OCI-M2 (cell line): ENCODE results near the gene NDST3.

Experiments used
- DNase-seq: peaks from one replicate; lab custom pipeline; 2025; ENCODE audit not compliant: unreplicated experiment; lab: John Stamatoyannopoulos, UW

Gene NDST3

GRCh38 chr4:118034053-118034785, at the start of gene NDST3:
Gene NDST3 (plus strand): TSS chr4:118034486. CDS start chr4:118053911, 19,425 bp downstream.
- DNase-seq, result no peak

- DNase-seq, result no peak
Observed at GRCh38 chr4:117986321-117986720, 48.0 kb upstream of the NDST3 start.

- no peak for DNase-seq
Observed at GRCh38 chr4:117987464-117987863, 46.8 kb upstream of the NDST3 start.

GRCh38 chr4:117996891-117997290, 37.4 kb upstream of the NDST3 start:
- no peak for DNase-seq

- DNase-seq, result no peak
Observed at GRCh38 chr4:118004088-118004487, 30.2 kb upstream of the NDST3 start.

DNA sequence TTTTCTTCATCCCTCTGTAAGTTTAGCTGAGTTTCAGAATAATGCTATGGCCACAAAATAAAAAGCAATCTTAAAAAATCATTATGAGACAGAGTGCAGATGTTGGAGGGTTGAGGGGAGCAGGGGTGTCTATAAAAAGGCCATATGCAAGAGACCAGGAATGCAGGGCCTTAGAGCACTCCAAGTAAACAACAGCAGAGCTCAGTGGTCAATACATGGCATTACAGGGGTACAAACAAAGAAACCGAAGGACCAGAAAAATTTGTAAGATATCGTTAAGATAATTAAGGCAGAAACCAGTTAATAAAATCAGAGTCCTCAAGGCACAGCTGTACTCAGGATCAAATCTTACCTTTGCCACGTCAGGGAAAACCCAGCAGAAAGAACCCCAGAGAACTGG, 28.4 kb upstream of the NDST3 start:
- DNase-seq, result no peak

- DNase-seq, result no peak
Observed at GRCh38 chr4:118012142-118012541, 22.1 kb upstream of the NDST3 start.

DNA sequence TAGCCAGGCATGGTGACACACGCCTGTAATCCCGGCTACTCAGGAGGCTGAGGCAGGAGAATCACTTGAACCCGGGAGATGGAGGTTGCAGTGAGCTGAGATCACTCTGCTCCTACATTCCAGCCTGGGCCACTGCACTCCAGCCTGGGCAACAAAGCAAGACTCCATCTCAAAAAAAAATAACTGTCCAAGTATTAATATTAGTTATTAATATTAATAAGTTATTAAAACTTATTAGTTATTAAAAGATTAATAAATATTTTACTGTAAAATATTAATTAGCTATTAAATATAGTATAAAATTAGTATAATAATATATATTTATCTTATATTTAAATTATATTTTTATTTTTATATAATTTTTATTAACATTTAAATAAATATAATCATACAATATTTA, 19.5 kb upstream of the NDST3 start:
- DNase-seq, result no peak

GRCh38 chr4:118018381-118019145, 15.7 kb upstream of the NDST3 start:
- no peak for DNase-seq

DNA sequence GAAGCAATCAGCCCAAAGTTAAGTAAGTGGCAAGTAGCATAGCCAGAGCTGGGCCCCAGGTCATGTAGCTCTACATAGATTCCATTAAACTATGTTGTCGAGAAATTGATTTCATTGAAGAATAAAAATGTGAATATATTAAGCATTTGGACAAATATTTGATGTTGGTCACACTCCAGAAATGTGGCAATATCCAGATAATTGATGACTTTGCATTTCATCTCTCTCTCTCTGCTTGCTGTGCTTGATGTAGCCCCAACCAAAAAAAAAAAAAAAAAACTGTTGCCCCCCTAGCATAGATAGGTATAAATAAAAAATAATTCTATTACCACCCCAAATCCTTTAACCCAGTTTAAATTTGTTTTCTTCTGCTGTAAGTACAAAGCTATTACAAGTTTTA, 7.5 kb upstream of the NDST3 start:
- no peak for DNase-seq

DNA sequence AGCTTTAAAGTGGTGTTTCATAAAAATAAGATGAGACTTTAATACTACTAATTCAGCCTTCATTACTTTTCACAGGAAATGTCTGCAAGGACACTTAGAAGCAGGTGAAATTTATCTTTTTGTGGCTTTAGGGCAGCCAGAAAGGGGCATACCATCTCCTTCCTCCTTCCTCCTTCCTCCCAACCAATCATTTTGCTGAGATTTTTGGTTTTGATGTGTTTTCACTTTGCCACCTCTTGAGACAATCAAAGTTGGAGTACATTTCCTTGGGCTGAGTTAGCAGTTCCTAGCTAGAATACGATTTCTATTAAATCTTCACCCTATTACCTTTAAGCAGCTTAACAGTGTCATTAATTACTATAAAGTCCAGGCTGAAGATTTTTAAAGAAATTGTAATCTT, 5.1 kb upstream of the NDST3 start:
- DNase-seq, result no peak

GRCh38 chr4:118032691-118033090, 1.6 kb upstream of the NDST3 start:
- DNase-seq, result no peak

- DNase-seq, result no peak
Observed at GRCh38 chr4:118033148-118034052, 886 bp upstream of the NDST3 start.

DNA sequence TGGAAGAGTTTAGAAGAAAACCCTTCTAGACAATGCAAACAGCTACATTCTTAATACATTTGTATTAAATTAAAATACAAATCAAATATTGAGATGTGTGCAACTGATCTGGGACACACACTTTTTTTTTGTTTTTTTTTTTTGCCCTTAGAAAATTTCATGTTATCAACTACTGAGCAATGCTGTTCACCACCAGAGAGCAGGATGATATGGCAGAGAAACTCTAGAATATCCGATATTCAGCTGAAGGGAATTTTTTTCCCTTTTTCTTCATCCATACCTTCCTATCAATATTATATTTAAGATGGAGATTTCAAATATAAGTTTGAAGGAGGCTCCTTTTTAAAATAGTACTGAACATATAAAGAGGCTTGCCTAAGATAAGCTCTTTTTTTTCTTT, 1.0 kb downstream of the NDST3 start:
- DNase-seq, result no peak

GRCh38 chr4:118036336-118036735, 2.0 kb downstream of the NDST3 start:
- no peak for DNase-seq

GRCh38 chr4:118037955-118038354, 3.7 kb downstream of the NDST3 start:
- DNase-seq, result no peak

DNA sequence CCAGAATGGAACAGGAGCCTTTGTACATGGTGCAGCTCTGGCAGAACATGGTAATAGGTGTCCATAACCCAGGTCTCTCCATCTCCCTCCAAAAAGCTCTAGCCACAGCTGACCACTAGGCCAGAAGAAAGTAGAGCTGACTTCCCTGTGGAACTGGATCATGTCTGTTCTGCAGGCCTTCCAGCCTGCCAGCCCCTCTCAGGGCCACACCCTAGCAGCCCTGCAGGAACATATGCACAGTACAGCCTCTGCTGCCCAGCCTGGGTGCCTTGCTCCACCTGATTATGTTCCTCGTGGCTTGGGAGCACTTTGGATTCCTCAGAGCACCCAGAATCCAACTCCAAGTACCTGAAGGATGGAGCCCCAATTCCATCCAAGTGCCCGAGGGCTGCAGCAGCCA, 12.0 kb downstream of the NDST3 start:
- DNase-seq, result no peak

- no peak for DNase-seq
Observed at GRCh38 chr4:118047043-118047442, 12.8 kb downstream of the NDST3 start.

- no peak for DNase-seq
Observed at GRCh38 chr4:118058955-118059354, 24.7 kb downstream of the NDST3 start.

GRCh38 chr4:118059397-118059796, 25.1 kb downstream of the NDST3 start:
- DNase-seq, result no peak

- no peak for DNase-seq
Observed at GRCh38 chr4:118076958-118077766, 42.9 kb downstream of the NDST3 start.
